Central memory CD8-positive, alpha-beta T cell (primary cell): ENCODE measurements around the gene PRAMEF17.
"Not testable (repeated sequence)": the region's sequence is repeated elsewhere in the genome, so short reads cannot be mapped to it uniquely, and the experiment has no call there.

Experiments used
- ATAC-seq: fragments of 150-1000 bp; cut with Tn5 transposase; replicated peaks from 2 replicates; pipeline ENCODE4 v1.10.0; 2022; ENCODE audit warnings: mild to moderate bottlenecking, moderate FRiP score, moderate number of reproducible peaks; ENCODE audit not compliant: poor library complexity, severe bottlenecking; ENCODE audit errors: extremely low read depth
- DNase-seq, 2 donors: peaks; one replicate each; pipeline ENCODE4 v3.0.0; 2021; ENCODE audit warnings: low spot score in 2 of 2
- H3K27ac Mint-ChIP-seq: one replicate; pipeline ENCODE4 v1.8.0; 2022; ENCODE audit warnings: low read depth, mild to moderate bottlenecking, moderate library complexity, mixed read lengths
- H3K27me3 Mint-ChIP-seq: one replicate; pipeline ENCODE4 v1.8.0; 2022; ENCODE audit warnings: mixed read lengths
- H3K36me3 Mint-ChIP-seq: one replicate; pipeline ENCODE4 v1.8.0; 2022; ENCODE audit warnings: mild to moderate bottlenecking, moderate library complexity, mixed read lengths; ENCODE audit not compliant: insufficient read depth
- H3K4me1 Mint-ChIP-seq: one replicate; pipeline ENCODE4 v1.8.0; 2022; ENCODE audit warnings: mixed read lengths
- H3K4me3 Mint-ChIP-seq: one replicate; pipeline ENCODE4 v1.8.0; 2022; ENCODE audit warnings: mild to moderate bottlenecking, moderate library complexity, mixed read lengths
- H3K9me3 Mint-ChIP-seq: one replicate; pipeline ENCODE4 v1.8.0; 2022; ENCODE audit warnings: mixed read lengths

Gene PRAMEF17

GRCh38 chr1:13389332-13389731 lies at the start of gene PRAMEF17:
TSS of gene PRAMEF17 (plus strand) at chr1:13389632. CDS start at chr1:13389658, 26 bp downstream.
- not testable (repeated sequence) for H3K27ac Mint-ChIP-seq, DNase-seq, H3K9me3 Mint-ChIP-seq, H3K27me3 Mint-ChIP-seq, H3K4me3 Mint-ChIP-seq, ATAC-seq, H3K4me1 Mint-ChIP-seq, H3K36me3 Mint-ChIP-seq

- not testable (repeated sequence) for H3K36me3 Mint-ChIP-seq, H3K9me3 Mint-ChIP-seq, ATAC-seq, H3K27ac Mint-ChIP-seq, DNase-seq, H3K4me1 Mint-ChIP-seq, H3K4me3 Mint-ChIP-seq, H3K27me3 Mint-ChIP-seq
These were observed 46.9 kb upstream of the PRAMEF17 start for GRCh38 chr1:13342496-13342895.

- DNase-seq, H3K9me3 Mint-ChIP-seq, ATAC-seq, H3K4me3 Mint-ChIP-seq, H3K36me3 Mint-ChIP-seq, H3K27me3 Mint-ChIP-seq, H3K4me1 Mint-ChIP-seq, H3K27ac Mint-ChIP-seq: not testable (repeated sequence)
These were observed 42.4 kb upstream of the PRAMEF17 start, which contains the start of gene PRAMEF14 for GRCh38 chr1:13347034-13347433. TSS of gene PRAMEF14 (minus strand) at chr1:13347134. CDS start at chr1:13345314, 1,820 bp downstream.

GRCh38 chr1:13353476-13353875 lies 36.0 kb upstream of the PRAMEF17 start:
- H3K4me3 Mint-ChIP-seq, H3K27ac Mint-ChIP-seq, H3K4me1 Mint-ChIP-seq, H3K36me3 Mint-ChIP-seq, H3K27me3 Mint-ChIP-seq, DNase-seq, H3K9me3 Mint-ChIP-seq, ATAC-seq: not testable (repeated sequence)

- not testable (repeated sequence) for H3K4me1 Mint-ChIP-seq, H3K36me3 Mint-ChIP-seq, H3K4me3 Mint-ChIP-seq, H3K9me3 Mint-ChIP-seq, H3K27me3 Mint-ChIP-seq, H3K27ac Mint-ChIP-seq, DNase-seq, ATAC-seq
These were observed 35.0 kb upstream of the PRAMEF17 start for GRCh38 chr1:13354475-13354874.

- H3K9me3 Mint-ChIP-seq, H3K4me1 Mint-ChIP-seq, DNase-seq, H3K27ac Mint-ChIP-seq, H3K27me3 Mint-ChIP-seq, ATAC-seq, H3K36me3 Mint-ChIP-seq, H3K4me3 Mint-ChIP-seq: not testable (repeated sequence)
These were observed 32.7 kb upstream of the PRAMEF17 start for GRCh38 chr1:13356774-13357173.

GRCh38 chr1:13362364-13362763 lies 27.1 kb upstream of the PRAMEF17 start:
- H3K4me1 Mint-ChIP-seq, H3K36me3 Mint-ChIP-seq, H3K27me3 Mint-ChIP-seq, DNase-seq, H3K27ac Mint-ChIP-seq, H3K9me3 Mint-ChIP-seq, H3K4me3 Mint-ChIP-seq, ATAC-seq: not testable (repeated sequence)

GRCh38 chr1:13364928-13365327 lies 24.5 kb upstream of the PRAMEF17 start:
- peaks cover 11% of the 10 kb centered on the region for H3K27me3 Mint-ChIP-seq
- not testable (repeated sequence) for ATAC-seq, H3K9me3 Mint-ChIP-seq, H3K36me3 Mint-ChIP-seq, DNase-seq, H3K4me3 Mint-ChIP-seq, H3K4me1 Mint-ChIP-seq, H3K27ac Mint-ChIP-seq

- H3K36me3 Mint-ChIP-seq, DNase-seq, ATAC-seq, H3K4me1 Mint-ChIP-seq, H3K27ac Mint-ChIP-seq, H3K4me3 Mint-ChIP-seq, H3K9me3 Mint-ChIP-seq: not testable (repeated sequence)
- H3K27me3 Mint-ChIP-seq, result peaks cover 19% of the 10 kb centered on the region
These were observed 22.9 kb upstream of the PRAMEF17 start for GRCh38 chr1:13366536-13366935.

GRCh38 chr1:13368544-13368943 lies 20.9 kb upstream of the PRAMEF17 start:
- not testable (repeated sequence) for ATAC-seq, H3K36me3 Mint-ChIP-seq, H3K4me3 Mint-ChIP-seq, H3K27ac Mint-ChIP-seq, H3K4me1 Mint-ChIP-seq, DNase-seq, H3K9me3 Mint-ChIP-seq
- peaks cover 19% of the 10 kb centered on the region for H3K27me3 Mint-ChIP-seq

- H3K4me3 Mint-ChIP-seq, H3K27me3 Mint-ChIP-seq: not testable (repeated sequence)
These were observed 10.4 kb upstream of the PRAMEF17 start for GRCh38 chr1:13378983-13379382.

GRCh38 chr1:13380380-13380779 lies 9.1 kb upstream of the PRAMEF17 start:
- H3K36me3 Mint-ChIP-seq, H3K9me3 Mint-ChIP-seq, H3K27ac Mint-ChIP-seq, H3K4me3 Mint-ChIP-seq, DNase-seq, ATAC-seq, H3K4me1 Mint-ChIP-seq, H3K27me3 Mint-ChIP-seq: not testable (repeated sequence)

More at GRCh38 chr1:13378983-13379382, 10.4 kb upstream of the PRAMEF17 start:
- H3K27ac Mint-ChIP-seq, H3K4me1 Mint-ChIP-seq, ATAC-seq, H3K9me3 Mint-ChIP-seq, H3K36me3 Mint-ChIP-seq, DNase-seq: not testable (repeated sequence)

GRCh38 chr1:13393004-13393403 lies 3.6 kb downstream of the PRAMEF17 start:
- H3K36me3 Mint-ChIP-seq, DNase-seq, H3K4me1 Mint-ChIP-seq, H3K9me3 Mint-ChIP-seq, ATAC-seq, H3K4me3 Mint-ChIP-seq, H3K27ac Mint-ChIP-seq, H3K27me3 Mint-ChIP-seq: not testable (repeated sequence)

GRCh38 chr1:13394761-13395160 lies 5.3 kb downstream of the PRAMEF17 start:
- DNase-seq, ATAC-seq, H3K4me1 Mint-ChIP-seq, H3K27me3 Mint-ChIP-seq, H3K4me3 Mint-ChIP-seq, H3K36me3 Mint-ChIP-seq, H3K27ac Mint-ChIP-seq, H3K9me3 Mint-ChIP-seq: not testable (repeated sequence)
